GM12865 (cell line): Measurements from ENCODE around the gene TMEM150C.

Source experiments
- DNase-seq: peaks from one replicate; pipeline ENCODE4 v3.0.0; 2010; ENCODE audit warnings: low read depth
- H3K4me3 ChIP-seq: 2 replicates; pipeline ENCODE4 v1.5.1; 2011; ENCODE audit warnings: mild to moderate bottlenecking, low read depth, low read length, control low read depth
- TF ChIP-seq, protein P1 (sequence below): IDR thresholded peaks from 2 replicates; pipeline ENCODE4 v1.5.1; 2011; ENCODE audit warnings: low read length, control low read depth, low read depth, inconsistent platforms; ENCODE audit not compliant: insufficient read depth; ENCODE audit errors: missing control alignments

The TMEM150C gene

DNA sequence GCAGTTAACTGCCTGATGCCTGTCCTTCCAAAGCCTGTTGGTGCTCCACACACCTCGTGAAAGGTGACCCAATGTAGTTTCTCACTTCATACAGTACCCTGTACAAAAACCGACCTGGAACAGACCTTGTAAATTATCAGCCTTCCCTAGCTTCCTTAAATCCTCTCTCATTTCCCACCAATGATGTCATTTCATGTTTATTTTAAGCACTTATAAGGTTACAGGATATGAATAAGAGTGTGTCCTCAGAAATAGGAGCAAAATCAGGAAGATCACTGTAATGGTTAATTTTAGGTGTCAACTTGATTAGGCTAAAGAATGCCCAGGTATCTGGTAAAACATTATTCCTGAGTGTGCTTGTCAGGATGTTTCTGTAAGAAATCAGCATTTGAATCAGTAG is 44.7 kb downstream of the TMEM150C start:
- no peak overlapping the region for H3K4me3 ChIP-seq
- TF ChIP-seq, protein P1, sequence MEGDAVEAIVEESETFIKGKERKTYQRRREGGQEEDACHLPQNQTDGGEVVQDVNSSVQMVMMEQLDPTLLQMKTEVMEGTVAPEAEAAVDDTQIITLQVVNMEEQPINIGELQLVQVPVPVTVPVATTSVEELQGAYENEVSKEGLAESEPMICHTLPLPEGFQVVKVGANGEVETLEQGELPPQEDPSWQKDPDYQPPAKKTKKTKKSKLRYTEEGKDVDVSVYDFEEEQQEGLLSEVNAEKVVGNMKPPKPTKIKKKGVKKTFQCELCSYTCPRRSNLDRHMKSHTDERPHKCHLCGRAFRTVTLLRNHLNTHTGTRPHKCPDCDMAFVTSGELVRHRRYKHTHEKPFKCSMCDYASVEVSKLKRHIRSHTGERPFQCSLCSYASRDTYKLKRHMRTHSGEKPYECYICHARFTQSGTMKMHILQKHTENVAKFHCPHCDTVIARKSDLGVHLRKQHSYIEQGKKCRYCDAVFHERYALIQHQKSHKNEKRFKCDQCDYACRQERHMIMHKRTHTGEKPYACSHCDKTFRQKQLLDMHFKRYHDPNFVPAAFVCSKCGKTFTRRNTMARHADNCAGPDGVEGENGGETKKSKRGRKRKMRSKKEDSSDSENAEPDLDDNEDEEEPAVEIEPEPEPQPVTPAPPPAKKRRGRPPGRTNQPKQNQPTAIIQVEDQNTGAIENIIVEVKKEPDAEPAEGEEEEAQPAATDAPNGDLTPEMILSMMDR, result no peak
- DNase-seq, result no peak

DNA sequence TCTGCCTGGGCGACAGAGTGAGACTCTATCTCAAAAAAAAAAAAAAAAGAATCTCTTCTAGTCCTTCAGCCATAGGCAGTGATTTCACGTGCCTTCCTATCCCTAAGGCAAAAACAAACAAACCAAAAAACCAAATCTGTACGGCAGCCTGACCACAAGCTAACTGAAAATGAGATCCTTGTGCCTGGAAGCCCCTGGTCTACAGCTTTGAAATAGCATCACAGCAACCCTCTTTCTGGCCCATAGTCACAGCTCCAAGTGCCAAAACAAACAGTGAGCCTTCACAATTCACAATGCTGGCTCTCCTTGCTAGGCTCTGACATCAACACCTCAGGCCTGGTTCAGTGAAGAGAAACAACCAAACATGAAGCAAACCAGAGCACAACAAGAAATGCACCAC is 46.1 kb downstream of the TMEM150C start:
- H3K4me3 ChIP-seq, result no peak overlapping the region
- DNase-seq, result no peak
- TF ChIP-seq, protein P1, result no peak

DNA sequence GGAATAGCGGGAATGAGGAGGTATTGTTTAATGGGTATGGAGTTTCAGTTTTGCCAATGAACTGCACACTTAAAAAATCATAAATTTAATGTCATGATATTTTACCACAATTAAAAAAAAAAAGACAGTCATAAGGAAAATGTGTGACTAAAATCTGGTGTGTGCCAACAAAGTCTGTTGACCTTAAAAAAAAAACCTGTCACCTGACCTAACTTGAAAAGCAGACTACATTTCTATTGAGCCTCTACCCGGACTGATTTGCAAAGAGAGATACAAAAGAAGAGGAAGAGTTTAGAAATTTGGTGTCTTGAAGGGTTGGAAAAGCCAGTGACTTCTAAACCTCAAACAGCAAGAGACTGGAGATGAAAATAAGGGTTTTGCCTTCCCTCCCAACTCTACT is 48.4 kb downstream of the TMEM150C start:
- TF ChIP-seq, protein P1, result no peak
- no peak for DNase-seq
- no peak overlapping the region for H3K4me3 ChIP-seq

DNA sequence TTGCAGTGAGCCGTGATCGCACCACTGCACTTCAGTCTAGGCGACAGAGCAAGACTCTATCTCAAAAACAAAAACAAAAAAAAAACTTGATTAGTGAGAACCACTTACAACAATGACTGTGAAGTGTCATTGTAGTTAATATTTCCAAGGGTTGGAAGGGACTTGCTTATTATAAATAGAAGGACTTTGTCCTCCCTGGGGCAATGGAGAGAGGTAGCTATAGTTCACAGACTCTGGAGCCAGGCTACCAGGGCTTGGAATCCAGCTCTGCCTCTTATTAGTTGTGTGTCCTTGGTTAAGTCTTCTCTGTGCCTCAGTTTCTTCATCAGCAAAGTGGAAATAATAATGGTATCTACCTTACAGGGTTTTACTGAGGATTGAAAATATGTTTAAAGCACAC is 51.6 kb downstream of the TMEM150C start:
- no peak for DNase-seq

DNA sequence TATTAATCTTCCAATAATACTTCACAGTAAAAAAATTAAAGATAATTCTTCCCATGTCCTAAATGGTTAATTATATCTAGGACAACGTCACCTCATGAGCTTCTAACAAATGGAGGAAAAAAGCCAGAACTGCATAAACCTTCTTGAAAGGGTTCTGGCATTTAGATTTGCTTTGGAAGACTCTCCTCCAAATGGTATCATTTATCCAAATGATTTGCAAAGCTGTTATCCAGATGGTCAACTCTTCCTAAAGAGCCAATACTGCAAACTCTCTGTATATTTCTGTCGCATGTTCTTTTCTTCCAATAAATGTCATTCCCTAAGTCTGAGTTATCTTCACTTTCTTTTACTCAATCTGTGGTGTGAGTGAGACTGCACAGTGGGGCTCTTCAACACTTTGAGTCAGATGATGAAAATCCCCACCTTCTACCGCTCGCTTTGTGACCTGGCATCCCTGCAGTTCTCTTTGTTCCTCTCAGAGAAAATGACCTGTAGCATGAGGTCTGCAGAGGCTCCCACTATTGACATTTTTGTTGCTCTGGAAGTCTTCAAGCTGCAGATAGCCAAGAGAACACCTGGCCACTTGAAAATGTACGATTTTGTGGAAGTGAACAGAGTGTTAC is 52.9 kb downstream of the TMEM150C start:
- DNase-seq, result no peak
- TF ChIP-seq, protein P1, result no peak
- H3K4me3 ChIP-seq, result no peak overlapping the region

More for the DNA sequence above, 51.6 kb downstream of the TMEM150C start:
- TF ChIP-seq, protein P1, result no peak
- H3K4me3 ChIP-seq, result no peak overlapping the region

DNA sequence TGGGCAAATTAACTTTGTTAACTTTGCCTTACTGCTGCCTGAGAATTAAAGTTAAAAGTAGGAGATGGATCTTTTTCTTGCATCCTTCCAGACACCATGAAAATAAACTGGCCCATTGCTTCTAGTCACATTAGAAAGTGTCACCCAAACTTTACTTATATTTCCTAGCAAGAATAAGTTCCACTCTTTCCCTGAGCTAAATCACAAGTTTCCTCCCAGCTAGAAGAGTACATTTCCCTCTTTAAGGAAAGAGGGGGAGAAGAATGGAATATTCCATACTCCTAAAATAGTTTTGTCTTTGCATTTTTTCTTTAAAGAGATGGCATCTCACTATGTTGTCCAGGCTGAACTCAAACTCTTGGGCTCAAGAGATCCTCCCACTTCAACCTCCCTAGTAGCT is 53.8 kb downstream of the TMEM150C start:
- no peak for DNase-seq
- TF ChIP-seq, protein P1, result no peak

DNA sequence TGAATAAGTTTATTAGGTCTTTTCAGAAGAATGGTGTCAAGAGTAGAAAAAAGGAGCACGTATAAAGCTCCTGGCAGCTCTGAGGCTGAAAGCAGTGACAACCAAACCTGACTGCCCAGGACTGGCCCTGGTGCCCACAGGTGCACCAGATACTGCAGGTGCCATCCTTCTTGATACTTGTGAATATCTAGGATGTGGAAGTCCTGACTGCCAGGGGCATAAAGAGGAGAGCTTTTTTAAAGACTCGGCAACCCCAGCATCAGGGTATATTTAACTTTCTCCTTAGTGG is 60.7 kb downstream of the TMEM150C start:
- TF ChIP-seq, protein P1, result no peak
- DNase-seq, result no peak
- no peak overlapping the region for H3K4me3 ChIP-seq

More for the DNA sequence above, 53.8 kb downstream of the TMEM150C start:
- H3K4me3 ChIP-seq, result no peak overlapping the region
